Trophoblast cell (in vitro differentiated cells and primary cell): ENCODE data around the gene CHN2.

Experiments used
- DNase-seq, 2 donors: peaks; one replicate each; pipeline ENCODE4 v3.0.0-alpha.2; 2016
- H2AFZ ChIP-seq: 2 replicates; pipeline ENCODE4 v1.6.1; 2013; ENCODE audit warnings: low read length, moderate library complexity, mild to moderate bottlenecking; ENCODE audit not compliant: insufficient read depth, poor library complexity
- H2AK5ac ChIP-seq: 2 replicates; pipeline ENCODE4 v1.6.1; 2013; ENCODE audit warnings: mild to moderate bottlenecking, low read length
- H2BK120ac ChIP-seq: 2 replicates; pipeline ENCODE4 v1.6.1; 2013; ENCODE audit warnings: low read length, mild to moderate bottlenecking, moderate library complexity; ENCODE audit not compliant: insufficient read depth, poor library complexity
- H2BK12ac ChIP-seq: 2 replicates; pipeline ENCODE4 v1.6.1; 2013; ENCODE audit warnings: mild to moderate bottlenecking, low read length, moderate library complexity
- H2BK5ac ChIP-seq: 2 replicates; pipeline ENCODE4 v1.6.1; 2013; ENCODE audit warnings: low read length, low read depth, moderate library complexity, mild to moderate bottlenecking; ENCODE audit not compliant: poor library complexity
- H3K14ac ChIP-seq: 2 replicates; pipeline ENCODE4 v1.6.1; 2013; ENCODE audit warnings: mild to moderate bottlenecking, low read length
- H3K18ac ChIP-seq: 2 replicates; pipeline ENCODE4 v1.6.1; 2013; ENCODE audit warnings: mild to moderate bottlenecking, low read length
- H3K23ac ChIP-seq: 2 replicates; pipeline ENCODE4 v1.6.1; 2013; ENCODE audit warnings: low read length
- H3K27ac ChIP-seq: 2 replicates; pipeline ENCODE4 v1.5.1; 2013; ENCODE audit warnings: low read depth, mild to moderate bottlenecking, inconsistent platforms, low read length, moderate library complexity
- H3K27me3 ChIP-seq: 2 replicates; pipeline ENCODE4 v1.6.1; 2013; ENCODE audit warnings: inconsistent platforms, mild to moderate bottlenecking, low read length, moderate library complexity; ENCODE audit not compliant: insufficient read depth
- H3K36me3 ChIP-seq, 2 experiments: 1 replicate in 1 of 2; 2 replicates in 1 of 2; pipeline ENCODE4 v1.6.1; 2013; ENCODE audit warnings: low read length in 2 of 2, mild to moderate bottlenecking in 2 of 2, moderate library complexity in 1 of 2; ENCODE audit not compliant: insufficient read depth in 2 of 2, control insufficient read depth in 1 of 2
- H3K4ac ChIP-seq: 2 replicates; pipeline ENCODE4 v1.6.1; 2013; ENCODE audit warnings: low read depth, mild to moderate bottlenecking, low read length, moderate library complexity
- H3K4me1 ChIP-seq, 2 experiments: 1 replicate in 1 of 2; 2 replicates in 1 of 2; pipeline ENCODE4 v1.6.1; 2013; ENCODE audit warnings: low read length in 2 of 2, mild to moderate bottlenecking in 2 of 2, moderate library complexity in 1 of 2; ENCODE audit not compliant: insufficient read depth in 2 of 2, control insufficient read depth in 1 of 2
- H3K4me2 ChIP-seq: 2 replicates; pipeline ENCODE4 v1.6.1; 2013; ENCODE audit warnings: inconsistent platforms, mild to moderate bottlenecking, low read length, moderate library complexity
- H3K4me3 ChIP-seq: 2 replicates; pipeline ENCODE4 v1.5.1; 2013; ENCODE audit warnings: mild to moderate bottlenecking, low read depth, low read length, inconsistent platforms
- H3K79me1 ChIP-seq: one replicate; pipeline ENCODE4 v1.6.1; 2013; ENCODE audit warnings: low read length
- H3K79me2 ChIP-seq: 2 replicates; pipeline ENCODE4 v1.6.1; 2013; ENCODE audit warnings: low read length, mild to moderate bottlenecking; ENCODE audit not compliant: control insufficient read depth, insufficient read depth, poor library complexity
- H3K9ac ChIP-seq: 2 replicates; pipeline ENCODE4 v1.6.1; 2013; ENCODE audit warnings: mild to moderate bottlenecking, low read length
- H3K9me3 ChIP-seq: 2 replicates; pipeline ENCODE4 v1.6.1; 2013; ENCODE audit warnings: low read depth, mild to moderate bottlenecking, control low read depth, inconsistent platforms, low read length; ENCODE audit not compliant: insufficient read depth
- H4K12ac ChIP-seq: 2 replicates; pipeline ENCODE4 v1.6.1; 2013; ENCODE audit warnings: low read depth, mild to moderate bottlenecking, low read length, moderate library complexity
- H4K8ac ChIP-seq: 2 replicates; pipeline ENCODE4 v1.6.1; 2013; ENCODE audit warnings: low read depth, mild to moderate bottlenecking, low read length, moderate library complexity
- H4K91ac ChIP-seq: one replicate; pipeline ENCODE4 v1.6.1; 2013; ENCODE audit warnings: low read depth, mild to moderate bottlenecking, low read length, moderate library complexity
- WGBS: extraction: QIAGEN DNeasy Blood & Tissue Kit; methylation state at CpG from one replicate; pipeline ENCODE4 v1.1.7; 2013; ENCODE audit warnings: missing lambda C conversion rate; ENCODE audit not compliant: insufficient read length, insufficient coverage; ENCODE audit errors: extremely low coverage; 5-methylcytosine and 5-hydroxymethylcytosine counted together

CHN2 gene

GRCh38 chr7:29480934-29481651 is 286.5 kb downstream of the CHN2 start:
- no CpG with 5 or more reads among the region's 5 CpGs for whole genome bisulfite sequencing
- Histone ChIP-seq H3K23ac (no peak overlapping the region), H2AK5ac (no peak overlapping the region), H2BK12ac (no peak overlapping the region), H4K91ac (no peak overlapping the region), H3K14ac (no peak overlapping the region), H4K12ac (no peak overlapping the region), H3K4me3 (no peak overlapping the region), H3K4ac (no peak overlapping the region), H3K9me3 (no peaks in the 10 kb centered on the region), H3K18ac (no peak overlapping the region), H3K79me2 (no peaks in the 10 kb centered on the region), H3K79me1 (no peaks in the 10 kb centered on the region), H2BK120ac (no peak overlapping the region), H3K27me3 (no peaks in the 10 kb centered on the region), H3K27ac (no peak overlapping the region), H3K36me3 (peaks cover 0 to 3% of the 10 kb centered on the region in 2 experiments), H3K4me2 (no peak overlapping the region), H3K9ac (no peak overlapping the region), H4K8ac (no peak overlapping the region), H2BK5ac (no peak overlapping the region), H3K4me1 (peaks cover 15 to 21% of the 10 kb centered on the region in 2 experiments), H2AFZ (no peak overlapping the region)
- DNase-seq: no peak

GRCh38 chr7:29482056-29482455 is 287.5 kb downstream of the CHN2 start:
- Histone ChIP-seq H2AK5ac (no peak overlapping the region), H3K23ac (no peak overlapping the region), H2AFZ (no peak overlapping the region), H3K4me2 (no peak overlapping the region), H4K12ac (no peak overlapping the region), H2BK12ac (no peak overlapping the region), H3K4ac (no peak overlapping the region), H3K9ac (no peak overlapping the region), H3K14ac (no peak overlapping the region), H4K8ac (no peak overlapping the region), H2BK120ac (no peak overlapping the region), H3K79me2 (no peaks in the 10 kb centered on the region), H4K91ac (no peak overlapping the region), H3K36me3 (peaks cover 0 to 5% of the 10 kb centered on the region in 2 experiments), H3K9me3 (no peaks in the 10 kb centered on the region), H2BK5ac (no peak overlapping the region), H3K4me1 (peaks cover 22 to 29% of the 10 kb centered on the region in 2 experiments), H3K18ac (no peak overlapping the region), H3K4me3 (no peak overlapping the region), H3K79me1 (no peaks in the 10 kb centered on the region), H3K27me3 (no peaks in the 10 kb centered on the region), H3K27ac (no peak overlapping the region)
- no CpG with 5 or more reads among the region's 4 CpGs for WGBS
- DNase-seq: no peak

- no CpG with 5 or more reads among the region's 11 CpGs for WGBS
- Histone ChIP-seq H3K14ac (no peak overlapping the region), H4K8ac (peak overlapping the region; percentile 53), H2BK12ac (no peak overlapping the region), H3K4ac (no peak overlapping the region), H2BK5ac (no peak overlapping the region), H3K9ac (no peak overlapping the region), H4K91ac (no peak overlapping the region), H3K27me3 (no peaks in the 10 kb centered on the region), H2BK120ac (no peak overlapping the region), H3K79me2 (no peaks in the 10 kb centered on the region), H3K9me3 (no peaks in the 10 kb centered on the region), H2AFZ (no peak overlapping the region), H2AK5ac (no peak overlapping the region), H3K36me3 (peaks cover 0 to 5% of the 10 kb centered on the region in 2 experiments), H3K4me1 (peaks cover 29 to 38% of the 10 kb centered on the region in 2 experiments), H3K23ac (no peak overlapping the region), H3K4me3 (no peak overlapping the region), H3K79me1 (peaks cover 10% of the 10 kb centered on the region), H3K27ac (no peak overlapping the region), H4K12ac (no peak overlapping the region), H3K4me2 (no peak overlapping the region), H3K18ac (no peak overlapping the region)
- DNase-seq: no peak
These were observed 288.9 kb downstream of the CHN2 start for GRCh38 chr7:29483219-29484104.

GRCh38 chr7:29484280-29484679 is 289.7 kb downstream of the CHN2 start:
- Histone ChIP-seq H3K4me2 (no peak overlapping the region), H4K91ac (no peak overlapping the region), H3K14ac (no peak overlapping the region), H4K12ac (no peak overlapping the region), H2AFZ (no peak overlapping the region), H2BK12ac (no peak overlapping the region), H3K9me3 (no peaks in the 10 kb centered on the region), H3K27ac (no peak overlapping the region), H3K18ac (no peak overlapping the region), H3K4me1 (peaks cover 32 to 38% of the 10 kb centered on the region in 2 experiments), H3K79me1 (peaks cover 12% of the 10 kb centered on the region), H3K23ac (no peak overlapping the region), H3K79me2 (no peaks in the 10 kb centered on the region), H4K8ac (no peak overlapping the region), H3K4me3 (no peak overlapping the region), H3K27me3 (no peaks in the 10 kb centered on the region), H3K4ac (no peak overlapping the region), H3K9ac (no peak overlapping the region), H2BK120ac (no peak overlapping the region), H3K36me3 (peaks cover 0 to 5% of the 10 kb centered on the region in 2 experiments), H2BK5ac (no peak overlapping the region), H2AK5ac (no peak overlapping the region)
- no peak for DNase-seq
- WGBS: no CpG with 5 or more reads among the region's 3 CpGs
